Measurements from ENCODE around the gene GINS3.
A peak's percentile ranks its signal among the peaks of the same experiment; 100 is the strongest.
"Not testable (repeated sequence)": the region's sequence is repeated elsewhere in the genome, so short reads cannot be mapped to it uniquely, and the experiment has no call there.

The GINS3 gene

DNA sequence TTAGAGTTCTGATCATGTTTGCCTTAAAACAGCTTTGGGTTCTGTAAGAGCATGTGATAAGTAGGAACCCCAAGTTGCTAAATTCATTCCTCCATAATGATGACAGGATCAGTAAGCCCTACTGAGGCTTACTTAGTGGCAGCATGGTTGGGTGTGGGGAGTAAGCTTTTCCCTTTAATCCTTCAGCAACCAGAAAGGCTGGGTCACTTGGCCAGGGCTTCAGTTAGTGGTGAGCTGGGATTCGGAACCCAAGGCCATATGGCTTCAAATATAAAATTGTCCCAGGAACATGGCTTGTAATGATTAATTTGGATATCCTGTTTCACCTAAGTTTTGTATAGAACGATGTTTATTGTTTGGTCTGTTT is 850 bp downstream of the GINS3 start:
- H3K9me3 ChIP-seq (ENCODE audit: control insufficient read depth, low read length): no peaks in the 10 kb centered on the region
- peak overlapping the region; percentile 6 for H3K27ac ChIP-seq (ENCODE audit: low read depth, low read length, severe bottlenecking)
- no peaks in the 10 kb centered on the region for H3K4me1 ChIP-seq (ENCODE audit: control insufficient read depth, insufficient read depth, low read length, poor library complexity, severe bottlenecking)
- peak overlapping the region; percentile 90 for H3K4me3 ChIP-seq (ENCODE audit: extremely low read depth, insufficient read depth, low read length, poor library complexity, severe bottlenecking)
- peaks cover under 1% of the 10 kb centered on the region for H3K36me3 ChIP-seq (ENCODE audit: control insufficient read depth, insufficient read depth, low read length)
- 100% methylated on average over 1 of the region's 2 CpGs; no CpG with 5 or more reads in 1 of the 2 experiments for WGBS, 2 experiments (ENCODE audit: insufficient coverage in 2 of 2)

DNA sequence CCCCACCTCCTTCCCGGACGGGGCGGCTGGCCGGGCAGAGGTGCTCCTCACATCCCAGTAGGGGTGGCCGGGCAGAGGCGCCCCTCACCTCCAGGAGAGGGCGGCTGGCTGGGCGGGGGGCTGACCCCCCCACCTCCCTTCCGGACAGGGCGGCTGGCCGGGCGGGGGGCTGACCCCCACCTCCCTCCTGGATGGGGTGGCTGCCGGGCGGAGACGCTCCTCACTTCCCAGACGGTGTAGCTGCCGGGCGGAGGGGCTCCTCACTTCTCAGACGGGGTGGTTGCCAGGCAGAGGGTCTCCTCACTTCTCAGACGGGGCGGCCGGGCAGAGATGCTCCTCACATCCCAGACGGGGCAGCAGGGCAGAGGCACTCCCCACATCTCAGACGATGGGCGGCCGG is 4.6 kb downstream of the GINS3 start:
- WGBS, 2 experiments (ENCODE audit: insufficient coverage in 2 of 2): 95 to 98% methylated on average over 10 to 14 of the region's 26 CpGs
- not testable (repeated sequence) for H3K4me3 ChIP-seq (ENCODE audit: extremely low read depth, insufficient read depth, low read length, poor library complexity, severe bottlenecking); H3K36me3 ChIP-seq (ENCODE audit: control insufficient read depth, insufficient read depth, low read length); H3K27ac ChIP-seq (ENCODE audit: low read depth, low read length, severe bottlenecking); H3K4me1 ChIP-seq (ENCODE audit: control insufficient read depth, insufficient read depth, low read length, poor library complexity, severe bottlenecking); H3K9me3 ChIP-seq (ENCODE audit: control insufficient read depth, low read length)

DNA sequence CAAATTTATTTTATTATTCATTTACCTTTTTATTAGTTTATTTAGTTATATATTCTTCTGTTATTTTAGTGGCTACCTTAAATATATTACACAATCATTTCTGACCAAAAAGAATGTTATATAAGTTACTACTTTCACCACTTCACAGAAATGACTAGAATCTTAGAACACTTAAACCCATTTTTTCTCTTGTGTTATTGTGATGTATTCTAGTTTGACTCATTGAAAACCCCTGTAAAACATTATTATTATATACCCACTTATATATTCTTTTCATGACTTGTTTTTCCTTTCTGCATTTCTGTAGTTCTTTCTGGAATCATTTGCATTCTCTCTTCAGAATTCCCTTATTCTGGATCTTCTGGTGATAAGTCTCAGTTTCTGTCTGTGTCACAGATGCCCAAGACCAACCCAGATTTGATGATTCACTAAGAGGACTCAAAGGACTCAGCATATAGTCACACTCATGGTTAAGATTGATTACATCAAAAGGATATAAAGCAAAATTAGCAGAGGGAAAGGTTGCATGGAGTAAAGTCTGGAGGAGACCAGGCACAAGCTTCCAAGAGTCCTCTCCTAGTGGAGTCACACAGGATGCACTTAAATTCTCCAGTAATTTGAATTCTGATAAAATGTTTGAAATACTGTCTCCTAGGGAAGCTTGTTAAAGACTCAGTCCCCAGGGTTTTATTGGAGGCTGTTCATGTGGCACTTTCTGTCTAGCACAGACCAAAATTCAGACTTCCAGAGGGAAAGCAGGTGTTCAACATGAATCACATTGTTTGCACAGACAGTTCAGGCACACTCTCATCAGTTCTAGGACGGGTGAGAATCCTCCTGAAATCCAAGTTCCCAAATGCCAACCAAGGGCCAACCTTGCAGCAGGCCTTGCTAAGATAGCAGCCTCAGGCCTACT is 7.7 kb downstream of the GINS3 start:
- Histone ChIP-seq H3K4me3 (ENCODE audit: extremely low read depth, insufficient read depth, low read length, poor library complexity, severe bottlenecking) (no peak overlapping the region), H3K4me1 (ENCODE audit: control insufficient read depth, insufficient read depth, low read length, poor library complexity, severe bottlenecking) (no peaks in the 10 kb centered on the region), H3K27ac (ENCODE audit: low read depth, low read length, severe bottlenecking) (no peak overlapping the region), H3K9me3 (ENCODE audit: control insufficient read depth, low read length) (no peaks in the 10 kb centered on the region), H3K36me3 (ENCODE audit: control insufficient read depth, insufficient read depth, low read length) (peaks cover 9% of the 10 kb centered on the region)
- 91 to 100% methylated on average over 1 of the region's 1 CpG for WGBS, 2 experiments (ENCODE audit: insufficient coverage in 2 of 2)

DNA sequence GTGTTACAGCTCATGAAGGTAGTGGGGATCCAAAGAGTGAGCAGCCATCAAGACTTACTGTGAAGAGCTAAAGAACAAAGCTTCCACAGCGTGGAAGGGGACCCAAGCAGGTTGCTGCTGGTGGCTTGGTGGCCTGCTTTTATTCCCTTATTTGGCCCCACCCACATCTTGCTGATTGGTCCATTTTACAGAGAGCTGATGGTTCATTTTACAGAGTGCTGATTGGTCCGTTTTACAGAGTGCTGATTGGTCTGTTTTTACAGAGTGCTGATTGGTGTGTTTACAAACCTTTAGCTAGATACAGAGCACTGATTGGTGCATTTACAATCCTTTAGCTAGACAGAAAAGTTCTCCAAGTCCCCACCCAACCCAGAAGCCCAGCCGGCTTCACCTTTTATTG is 9.0 kb downstream of the GINS3 start:
- not testable (repeated sequence) for H3K9me3 ChIP-seq (ENCODE audit: control insufficient read depth, low read length); H3K4me3 ChIP-seq (ENCODE audit: extremely low read depth, insufficient read depth, low read length, poor library complexity, severe bottlenecking); H3K4me1 ChIP-seq (ENCODE audit: control insufficient read depth, insufficient read depth, low read length, poor library complexity, severe bottlenecking); H3K27ac ChIP-seq (ENCODE audit: low read depth, low read length, severe bottlenecking)
- H3K36me3 ChIP-seq (ENCODE audit: control insufficient read depth, insufficient read depth, low read length): peaks cover 10% of the 10 kb centered on the region
- 93 to 100% methylated on average over 1 to 2 of the region's 3 CpGs for WGBS, 2 experiments (ENCODE audit: insufficient coverage in 2 of 2)

DNA sequence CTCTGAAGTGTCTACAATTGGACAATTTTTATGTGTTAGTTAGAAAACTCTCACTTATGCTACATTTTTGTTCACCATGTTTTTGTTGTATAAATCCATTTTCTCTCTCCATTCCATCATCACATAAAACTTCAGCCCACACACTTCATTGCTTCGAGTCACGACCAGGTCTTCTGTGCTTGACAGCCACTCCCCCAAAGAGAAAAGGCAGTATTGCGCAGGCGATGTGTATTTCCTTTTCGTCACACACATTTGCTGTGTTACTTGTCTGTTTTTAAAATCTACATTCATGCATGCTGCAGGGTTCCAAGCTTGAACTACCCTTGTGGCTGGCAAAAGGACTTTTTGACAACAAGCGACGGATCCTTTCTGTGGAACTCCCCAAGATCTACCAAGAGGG is 10.5 kb downstream of the GINS3 start:
- H3K4me3 ChIP-seq (ENCODE audit: extremely low read depth, insufficient read depth, low read length, poor library complexity, severe bottlenecking): no peak overlapping the region
- H3K27ac ChIP-seq (ENCODE audit: low read depth, low read length, severe bottlenecking): no peak overlapping the region
- no peaks in the 10 kb centered on the region for H3K9me3 ChIP-seq (ENCODE audit: control insufficient read depth, low read length)
- peaks cover 10% of the 10 kb centered on the region for H3K36me3 ChIP-seq (ENCODE audit: control insufficient read depth, insufficient read depth, low read length)
- H3K4me1 ChIP-seq (ENCODE audit: control insufficient read depth, insufficient read depth, low read length, poor library complexity, severe bottlenecking): no peaks in the 10 kb centered on the region
- WGBS, 2 experiments (ENCODE audit: insufficient coverage in 2 of 2): 98% methylated on average over 7 of the region's 7 CpGs

GRCh38 chr16:58409316-58409973 is 17.2 kb downstream of the GINS3 start:
- H3K27ac ChIP-seq (ENCODE audit: low read depth, low read length, severe bottlenecking): peak overlapping the region; percentile 41
- WGBS, 2 experiments (ENCODE audit: insufficient coverage in 2 of 2): 91 to 92% methylated on average over 5 of the region's 6 CpGs
- H3K4me3 ChIP-seq (ENCODE audit: extremely low read depth, insufficient read depth, low read length, poor library complexity, severe bottlenecking): no peak overlapping the region
- no peaks in the 10 kb centered on the region for H3K9me3 ChIP-seq (ENCODE audit: control insufficient read depth, low read length)
- H3K36me3 ChIP-seq (ENCODE audit: control insufficient read depth, insufficient read depth, low read length): peaks cover 3% of the 10 kb centered on the region
- peaks cover 4% of the 10 kb centered on the region for H3K4me1 ChIP-seq (ENCODE audit: control insufficient read depth, insufficient read depth, low read length, poor library complexity, severe bottlenecking)

DNA sequence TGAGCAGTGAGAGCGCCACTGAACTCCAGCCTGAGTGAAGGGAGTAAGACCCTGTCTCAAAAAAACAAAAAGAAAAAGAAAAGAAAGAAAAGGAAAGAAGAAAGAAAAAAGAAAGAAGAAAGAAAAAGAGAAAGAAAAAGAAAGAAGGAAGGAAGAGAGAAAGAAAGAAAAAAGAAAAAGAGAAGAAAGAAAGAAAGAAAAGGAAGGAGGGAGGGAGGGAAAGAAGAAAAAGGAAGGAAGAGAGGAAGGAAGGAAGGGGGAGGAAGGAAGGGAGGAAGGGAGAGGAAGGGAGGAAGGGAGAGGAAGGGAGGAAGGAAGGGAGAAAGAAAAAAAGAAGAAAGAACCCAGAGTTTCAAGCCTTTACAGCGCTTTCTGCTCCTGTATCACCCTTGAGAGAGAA is 19.1 kb downstream of the GINS3 start:
- peaks cover 4% of the 10 kb centered on the region for H3K4me1 ChIP-seq (ENCODE audit: control insufficient read depth, insufficient read depth, low read length, poor library complexity, severe bottlenecking)
- H3K27ac ChIP-seq (ENCODE audit: low read depth, low read length, severe bottlenecking): no peak overlapping the region
- H3K36me3 ChIP-seq (ENCODE audit: control insufficient read depth, insufficient read depth, low read length): no peaks in the 10 kb centered on the region
- H3K4me3 ChIP-seq (ENCODE audit: extremely low read depth, insufficient read depth, low read length, poor library complexity, severe bottlenecking): no peak overlapping the region
- 80 to 100% methylated on average over 1 of the region's 2 CpGs for WGBS, 2 experiments (ENCODE audit: insufficient coverage in 2 of 2)
- H3K9me3 ChIP-seq (ENCODE audit: control insufficient read depth, low read length): no peaks in the 10 kb centered on the region

- Histone ChIP-seq H3K36me3 (ENCODE audit: control insufficient read depth, insufficient read depth, low read length) (no peaks in the 10 kb centered on the region), H3K4me1 (ENCODE audit: control insufficient read depth, insufficient read depth, low read length, poor library complexity, severe bottlenecking) (peaks cover 4% of the 10 kb centered on the region), H3K9me3 (ENCODE audit: control insufficient read depth, low read length) (no peaks in the 10 kb centered on the region), H3K27ac (ENCODE audit: low read depth, low read length, severe bottlenecking) (no peak overlapping the region), H3K4me3 (ENCODE audit: extremely low read depth, insufficient read depth, low read length, poor library complexity, severe bottlenecking) (no peak overlapping the region)
- WGBS, 2 experiments (ENCODE audit: insufficient coverage in 2 of 2): 83 to 91% methylated on average over 4 to 6 of the region's 7 CpGs
Measured at GRCh38 chr16:58411736-58412614, 19.7 kb downstream of the GINS3 start.

- not testable (repeated sequence) for H3K9me3 ChIP-seq (ENCODE audit: control insufficient read depth, low read length); H3K27ac ChIP-seq (ENCODE audit: low read depth, low read length, severe bottlenecking); H3K36me3 ChIP-seq (ENCODE audit: control insufficient read depth, insufficient read depth, low read length); H3K4me1 ChIP-seq (ENCODE audit: control insufficient read depth, insufficient read depth, low read length, poor library complexity, severe bottlenecking); H3K4me3 ChIP-seq (ENCODE audit: extremely low read depth, insufficient read depth, low read length, poor library complexity, severe bottlenecking)
- 93 to 94% methylated on average over 5 of the region's 5 CpGs for WGBS, 2 experiments (ENCODE audit: insufficient coverage in 2 of 2)
Measured at GRCh38 chr16:58412615-58412970, 20.3 kb downstream of the GINS3 start.

- Histone ChIP-seq H3K4me3 (ENCODE audit: extremely low read depth, insufficient read depth, low read length, poor library complexity, severe bottlenecking) (no peak overlapping the region), H3K27ac (ENCODE audit: low read depth, low read length, severe bottlenecking) (no peak overlapping the region), H3K4me1 (ENCODE audit: control insufficient read depth, insufficient read depth, low read length, poor library complexity, severe bottlenecking) (peaks cover 4% of the 10 kb centered on the region), H3K36me3 (ENCODE audit: control insufficient read depth, insufficient read depth, low read length) (no peaks in the 10 kb centered on the region), H3K9me3 (ENCODE audit: control insufficient read depth, low read length) (no peaks in the 10 kb centered on the region)
- WGBS, 2 experiments (ENCODE audit: insufficient coverage in 2 of 2): 87 to 98% methylated on average over 4 to 5 of the region's 6 CpGs
Measured at GRCh38 chr16:58413359-58413758, 21.1 kb downstream of the GINS3 start.

Data from mesodermal cell (in vitro differentiated cells).